Smooth muscle cell (in vitro differentiated cells): Measurements from ENCODE around the gene POLD4. TPM values are rescaled to one million over a fixed set of nuclear protein-coding genes. Genes with fewer than 3 reads are reported as not detected.

Experiments used
- DNase-seq: peaks from one replicate; lab custom pipeline; 2025; ENCODE audit not compliant: unreplicated experiment; lab: John Stamatoyannopoulos, UW
- H2AFZ ChIP-seq: fragments of 200-600 bp; sonication (generic); 2 replicates; pipeline ENCODE4 v1.6.0; 2016; ENCODE audit warnings: antibody characterized with exemption, low read depth, mild to moderate bottlenecking
- H3F3A ChIP-seq: fragments of 200-600 bp; sonication (generic); 2 replicates; pipeline ENCODE4 v1.6.0; 2017; ENCODE audit warnings: antibody characterized with exemption, low read depth
- H3K27ac ChIP-seq: fragments of 200-600 bp; sonication (generic); 2 replicates; pipeline ENCODE4 v1.5.1; 2016; ENCODE audit warnings: low read depth, mild to moderate bottlenecking
- H3K27me3 ChIP-seq: fragments of 200-600 bp; sonication (generic); 2 replicates; pipeline ENCODE4 v1.6.1; 2016; ENCODE audit warnings: low read depth, mild to moderate bottlenecking
- H3K36me3 ChIP-seq: fragments of 200-600 bp; sonication (generic); 2 replicates; pipeline ENCODE4 v1.5.1; 2016; ENCODE audit warnings: low read depth
- H3K4me1 ChIP-seq: fragments of 200-600 bp; sonication (generic); 2 replicates; pipeline ENCODE4 v1.5.1; 2016; ENCODE audit warnings: low read depth
- H3K4me2 ChIP-seq: fragments of 200-600 bp; sonication (generic); 2 replicates; pipeline ENCODE4 v1.6.0; 2016; ENCODE audit warnings: mild to moderate bottlenecking
- H3K4me3 ChIP-seq: fragments of 200-600 bp; sonication (generic); 2 replicates; pipeline ENCODE4 v1.5.1; 2016; ENCODE audit warnings: mild to moderate bottlenecking
- H3K79me2 ChIP-seq: fragments of 200-600 bp; sonication (generic); 2 replicates; pipeline ENCODE4 v1.6.0; 2016; ENCODE audit warnings: low read depth, mild to moderate bottlenecking
- H3K9ac ChIP-seq: fragments of 200-600 bp; sonication (generic); 2 replicates; pipeline ENCODE4 v1.6.0; 2016; ENCODE audit warnings: low read depth
- H3K9me3 ChIP-seq: fragments of 200-600 bp; sonication (generic); replicated peaks from 2 replicates; pipeline ENCODE4 v1.5.1; 2016; ENCODE audit warnings: low read depth
- H4K20me1 ChIP-seq: fragments of 200-600 bp; sonication (generic); 2 replicates; pipeline ENCODE4 v1.6.0; 2016; ENCODE audit warnings: low read depth
- WGBS: methylation state at CpG from one replicate; pipeline ENCODE4 v1.1.7; 2016; ENCODE audit warnings: low lambda C conversion rate; 5-methylcytosine and 5-hydroxymethylcytosine counted together
- polyA plus RNA-seq: library from polyadenylated mRNA; unstranded; fragments of >200 nt; fragmentation: Nextera tagmentation; extraction: Ambion mirVana; gene quantifications from 2 replicates; pipeline ENCODE4 v1.2.1, GENCODE V29; 2016
- total RNA-seq: library from RNA; depleted of rRNA; stranded (reverse); fragments of >200 nt; gene quantifications from 2 replicates; pipeline ENCODE4 v1.2.3, GENCODE V29; 2014
- TF ChIP-seq, protein P1 (sequence below): fragments of 200-600 bp; sonication (generic); IDR thresholded peaks from 2 replicates; pipeline ENCODE4 v1.5.1; 2017; ENCODE audit warnings: borderline replicate concordance, mild to moderate bottlenecking, antibody characterized with exemption; ENCODE audit not compliant: insufficient read depth, poor library complexity, severe bottlenecking

Gene POLD4
- total and polyA plus RNA-seq, 2 experiments from 2014 or later, result 61.4 to 113 TPM

DNA sequence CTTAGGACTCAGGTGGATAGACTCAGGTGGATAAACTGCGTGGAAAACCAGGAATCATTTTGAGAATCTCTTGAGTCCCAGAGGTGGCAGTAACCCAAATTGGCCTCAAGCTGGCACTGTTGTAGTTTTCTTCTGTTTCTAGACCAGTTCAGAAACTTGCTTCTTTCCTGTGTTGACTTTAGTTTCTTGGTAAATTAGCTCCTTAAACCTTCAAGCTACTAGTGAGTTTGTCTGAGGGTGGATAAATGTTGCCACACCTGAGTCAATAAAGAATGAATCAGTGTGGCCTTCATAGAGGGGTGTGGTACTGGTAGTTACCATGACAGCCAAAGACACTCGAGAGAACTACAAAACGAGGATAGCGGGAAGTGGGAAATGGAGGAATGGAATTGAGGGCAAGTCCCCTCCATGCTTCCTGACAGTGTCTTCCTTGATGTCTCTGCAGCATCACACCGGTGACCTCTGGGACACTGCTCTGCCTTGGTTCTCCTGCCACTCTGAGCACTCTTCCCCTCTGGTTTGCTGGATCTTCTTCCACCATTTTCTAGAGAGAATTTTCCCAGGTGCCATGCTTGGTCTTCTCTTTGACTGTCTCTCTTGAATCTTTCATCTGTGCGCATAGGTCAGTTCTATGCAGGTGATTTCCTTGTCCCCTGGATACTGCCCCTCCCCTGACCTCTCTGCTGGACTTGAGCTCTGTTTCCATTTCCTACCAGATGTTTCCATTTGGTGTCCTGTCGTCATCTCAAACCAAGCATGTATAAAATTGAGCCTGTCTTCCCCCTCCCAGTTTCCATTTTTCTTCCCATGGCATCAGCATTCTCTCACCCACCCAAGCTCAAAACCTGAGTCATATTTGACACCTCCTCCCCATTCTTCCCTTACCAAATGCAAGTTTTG lies 7.2 kb downstream of the POLD4 start:
- Histone ChIP-seq H3K27ac (peak overlapping the region; percentile 5), H4K20me1 (peaks cover 5% of the 10 kb centered on the region), H3K27me3 (no peaks in the 10 kb centered on the region), H2AFZ (no peak overlapping the region), H3K9ac (no peak overlapping the region), H3K9me3 (no peaks in the 10 kb centered on the region), H3K36me3 (no peaks in the 10 kb centered on the region), H3K79me2 (peaks cover 4% of the 10 kb centered on the region), H3K4me1 (no peaks in the 10 kb centered on the region), H3K4me2 (no peak overlapping the region), H3F3A (no peaks in the 10 kb centered on the region), H3K4me3 (no peak overlapping the region)
- TF ChIP-seq, protein P1, sequence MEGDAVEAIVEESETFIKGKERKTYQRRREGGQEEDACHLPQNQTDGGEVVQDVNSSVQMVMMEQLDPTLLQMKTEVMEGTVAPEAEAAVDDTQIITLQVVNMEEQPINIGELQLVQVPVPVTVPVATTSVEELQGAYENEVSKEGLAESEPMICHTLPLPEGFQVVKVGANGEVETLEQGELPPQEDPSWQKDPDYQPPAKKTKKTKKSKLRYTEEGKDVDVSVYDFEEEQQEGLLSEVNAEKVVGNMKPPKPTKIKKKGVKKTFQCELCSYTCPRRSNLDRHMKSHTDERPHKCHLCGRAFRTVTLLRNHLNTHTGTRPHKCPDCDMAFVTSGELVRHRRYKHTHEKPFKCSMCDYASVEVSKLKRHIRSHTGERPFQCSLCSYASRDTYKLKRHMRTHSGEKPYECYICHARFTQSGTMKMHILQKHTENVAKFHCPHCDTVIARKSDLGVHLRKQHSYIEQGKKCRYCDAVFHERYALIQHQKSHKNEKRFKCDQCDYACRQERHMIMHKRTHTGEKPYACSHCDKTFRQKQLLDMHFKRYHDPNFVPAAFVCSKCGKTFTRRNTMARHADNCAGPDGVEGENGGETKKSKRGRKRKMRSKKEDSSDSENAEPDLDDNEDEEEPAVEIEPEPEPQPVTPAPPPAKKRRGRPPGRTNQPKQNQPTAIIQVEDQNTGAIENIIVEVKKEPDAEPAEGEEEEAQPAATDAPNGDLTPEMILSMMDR, result peak; percentile 51
- DNase-seq, result no peak
- whole genome bisulfite sequencing, result 80% methylated on average over 7 of the region's 7 CpGs

DNA sequence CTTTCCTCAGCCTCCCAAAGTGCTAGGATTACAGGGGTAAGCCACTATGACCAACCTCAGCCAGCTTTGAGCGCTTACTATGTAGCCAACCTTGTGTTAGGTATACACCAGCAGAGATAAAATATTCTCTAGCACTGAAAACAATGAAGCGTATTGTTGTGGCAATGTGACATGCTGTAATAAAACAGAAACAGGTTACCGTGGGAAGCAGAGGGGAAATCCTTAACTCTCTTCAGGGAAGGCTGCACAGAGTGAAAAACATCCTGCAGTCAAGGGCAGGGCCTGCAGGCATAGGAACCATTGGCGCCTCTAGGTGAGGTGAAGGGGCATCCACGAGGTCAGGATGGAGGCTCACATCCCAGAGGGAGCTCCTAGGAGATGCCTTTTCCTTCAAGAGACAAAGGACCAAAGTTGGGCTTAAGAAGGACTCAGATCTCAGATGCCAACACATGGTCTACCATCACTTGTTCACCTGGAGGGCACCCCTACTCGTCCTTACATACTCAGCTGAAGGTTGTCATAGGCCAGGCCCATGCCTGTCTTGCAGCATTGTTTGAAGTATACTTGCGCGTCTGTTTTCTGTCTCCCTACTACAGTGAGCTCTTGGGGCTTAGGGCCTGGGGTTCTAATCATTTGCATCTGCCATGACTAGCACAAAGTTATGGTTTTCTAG lies 8.0 kb downstream of the POLD4 start:
- Histone ChIP-seq H3K4me2 (no peak overlapping the region), H3F3A (no peaks in the 10 kb centered on the region), H3K9me3 (no peaks in the 10 kb centered on the region), H4K20me1 (no peaks in the 10 kb centered on the region), H2AFZ (no peak overlapping the region), H3K27me3 (no peaks in the 10 kb centered on the region), H3K79me2 (no peaks in the 10 kb centered on the region), H3K9ac (no peak overlapping the region), H3K4me3 (no peak overlapping the region), H3K36me3 (no peaks in the 10 kb centered on the region), H3K27ac (peak overlapping the region; percentile 5), H3K4me1 (no peaks in the 10 kb centered on the region)
- no peak for DNase-seq
- WGBS, result 83% methylated on average over 8 of the region's 8 CpGs
- TF ChIP-seq, protein P1, result no peak

DNA sequence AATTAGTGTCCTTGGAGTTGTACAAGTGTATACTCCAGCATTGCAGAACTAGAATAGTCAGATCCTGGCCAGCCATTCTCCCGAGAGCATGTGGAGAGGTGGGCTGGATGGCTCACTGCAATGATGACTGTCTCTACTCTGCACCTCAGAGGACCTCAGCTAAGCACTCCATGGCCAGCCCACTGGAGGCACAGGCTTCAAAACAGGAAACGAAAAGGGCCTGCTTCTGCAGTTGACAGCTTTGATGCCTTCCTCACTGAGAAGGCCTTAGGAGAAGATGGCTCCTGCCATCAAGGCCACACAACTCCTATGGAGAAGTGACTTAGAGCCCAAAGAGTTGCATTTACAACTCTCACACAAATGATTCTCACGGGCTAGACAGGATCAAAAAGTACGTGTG lies 9.1 kb downstream of the POLD4 start:
- Histone ChIP-seq H3K36me3 (no peaks in the 10 kb centered on the region), H2AFZ (no peak overlapping the region), H3K27ac (no peak overlapping the region), H3K79me2 (no peaks in the 10 kb centered on the region), H3K4me1 (no peaks in the 10 kb centered on the region), H3K9ac (no peak overlapping the region), H3K9me3 (no peaks in the 10 kb centered on the region), H3K27me3 (no peaks in the 10 kb centered on the region), H3K4me2 (no peak overlapping the region), H3F3A (no peaks in the 10 kb centered on the region), H3K4me3 (no peak overlapping the region), H4K20me1 (no peaks in the 10 kb centered on the region)
- DNase-seq, result no peak
- 90% methylated on average over 4 of the region's 4 CpGs for WGBS
- TF ChIP-seq, protein P1, result no peak
